ENCODE data around the gene IFNL2.

IFNL2 gene

DNA sequence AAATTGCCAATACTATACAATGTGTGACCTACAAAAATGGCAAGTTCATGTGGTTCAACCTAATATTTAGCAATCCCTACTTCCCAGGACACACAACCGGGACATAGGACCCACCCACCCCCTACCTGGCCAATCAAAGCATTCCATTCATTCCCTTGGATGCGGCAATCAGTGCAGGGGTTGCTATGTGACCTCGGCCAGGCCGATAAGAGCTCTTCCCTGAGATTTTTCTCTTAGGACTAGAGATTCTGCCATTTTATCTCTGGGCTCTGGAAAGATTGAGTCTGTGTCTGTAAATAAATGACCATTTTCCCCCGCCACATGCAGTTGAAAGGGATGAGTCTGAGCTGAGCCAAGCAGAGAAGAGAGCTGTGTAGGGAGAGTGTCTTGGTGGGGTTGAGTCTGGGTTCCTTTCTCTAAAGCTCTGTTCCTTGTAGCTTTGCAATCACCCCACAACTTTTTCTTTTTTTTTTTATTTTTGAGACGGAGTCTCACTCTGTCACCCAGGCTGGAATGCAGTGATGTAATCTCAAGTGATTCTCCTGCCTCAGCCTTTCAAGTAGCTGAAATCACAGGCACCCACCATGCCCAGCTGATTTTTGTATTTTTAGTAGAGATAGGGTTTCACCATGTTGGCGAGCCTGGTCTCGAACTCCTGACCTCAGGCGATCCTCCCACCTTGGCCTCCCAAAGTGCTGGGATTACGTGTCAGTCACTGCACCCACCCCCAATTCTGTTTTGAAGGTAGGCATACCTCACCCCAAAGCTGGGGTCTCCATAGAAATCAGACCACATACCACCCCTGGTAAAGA, 35.4 kb downstream of the IFNL2 start:
- ChIA-PET CTCF (interaction anchor here (0.9 to 1.3 kb wide), 2 partner anchors 11 to 13 kb away, joined by 3 read pairs; no protein-coding TSS in a partner anchor), POLR2A (no interaction called here)
- peak; percentile 1 for DNase-seq (ENCODE audit: extremely low spot score)
- TF ChIP-seq, protein P1, sequence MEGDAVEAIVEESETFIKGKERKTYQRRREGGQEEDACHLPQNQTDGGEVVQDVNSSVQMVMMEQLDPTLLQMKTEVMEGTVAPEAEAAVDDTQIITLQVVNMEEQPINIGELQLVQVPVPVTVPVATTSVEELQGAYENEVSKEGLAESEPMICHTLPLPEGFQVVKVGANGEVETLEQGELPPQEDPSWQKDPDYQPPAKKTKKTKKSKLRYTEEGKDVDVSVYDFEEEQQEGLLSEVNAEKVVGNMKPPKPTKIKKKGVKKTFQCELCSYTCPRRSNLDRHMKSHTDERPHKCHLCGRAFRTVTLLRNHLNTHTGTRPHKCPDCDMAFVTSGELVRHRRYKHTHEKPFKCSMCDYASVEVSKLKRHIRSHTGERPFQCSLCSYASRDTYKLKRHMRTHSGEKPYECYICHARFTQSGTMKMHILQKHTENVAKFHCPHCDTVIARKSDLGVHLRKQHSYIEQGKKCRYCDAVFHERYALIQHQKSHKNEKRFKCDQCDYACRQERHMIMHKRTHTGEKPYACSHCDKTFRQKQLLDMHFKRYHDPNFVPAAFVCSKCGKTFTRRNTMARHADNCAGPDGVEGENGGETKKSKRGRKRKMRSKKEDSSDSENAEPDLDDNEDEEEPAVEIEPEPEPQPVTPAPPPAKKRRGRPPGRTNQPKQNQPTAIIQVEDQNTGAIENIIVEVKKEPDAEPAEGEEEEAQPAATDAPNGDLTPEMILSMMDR (IDR thresholded peaks at IDR 0.05; ENCODE audit: control extremely low read depth, extremely low read depth, low read depth, missing control alignments) = no peak

DNA sequence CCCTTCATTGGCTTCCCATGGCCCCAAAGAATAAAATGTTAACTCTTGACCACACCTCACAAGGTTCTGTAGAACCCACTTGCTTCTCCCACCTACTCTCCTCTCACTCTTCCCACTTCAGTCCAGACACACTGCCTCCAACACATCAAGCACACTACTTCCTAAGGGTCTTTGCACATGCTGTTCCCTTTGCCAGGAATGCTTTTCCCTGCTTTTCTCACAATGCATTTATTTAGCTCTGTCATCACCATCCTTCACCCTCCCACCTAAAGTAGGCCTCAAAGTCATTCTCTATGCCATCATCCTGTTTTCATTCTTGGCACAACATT, 36.0 kb downstream of the IFNL2 start:
- CTCF ChIA-PET = interaction anchor here (1.3 kb wide), 1 partner anchor 11 kb away, joined by 3 read pairs; no protein-coding TSS in a partner anchor
- peak; percentile 3 for DNase-seq (ENCODE audit: extremely low spot score)
- TF ChIP-seq, protein P1 (IDR thresholded peaks at IDR 0.05; ENCODE audit: control extremely low read depth, extremely low read depth, low read depth, missing control alignments) = no peak
- POLR2A ChIA-PET = no interaction called here

DNA sequence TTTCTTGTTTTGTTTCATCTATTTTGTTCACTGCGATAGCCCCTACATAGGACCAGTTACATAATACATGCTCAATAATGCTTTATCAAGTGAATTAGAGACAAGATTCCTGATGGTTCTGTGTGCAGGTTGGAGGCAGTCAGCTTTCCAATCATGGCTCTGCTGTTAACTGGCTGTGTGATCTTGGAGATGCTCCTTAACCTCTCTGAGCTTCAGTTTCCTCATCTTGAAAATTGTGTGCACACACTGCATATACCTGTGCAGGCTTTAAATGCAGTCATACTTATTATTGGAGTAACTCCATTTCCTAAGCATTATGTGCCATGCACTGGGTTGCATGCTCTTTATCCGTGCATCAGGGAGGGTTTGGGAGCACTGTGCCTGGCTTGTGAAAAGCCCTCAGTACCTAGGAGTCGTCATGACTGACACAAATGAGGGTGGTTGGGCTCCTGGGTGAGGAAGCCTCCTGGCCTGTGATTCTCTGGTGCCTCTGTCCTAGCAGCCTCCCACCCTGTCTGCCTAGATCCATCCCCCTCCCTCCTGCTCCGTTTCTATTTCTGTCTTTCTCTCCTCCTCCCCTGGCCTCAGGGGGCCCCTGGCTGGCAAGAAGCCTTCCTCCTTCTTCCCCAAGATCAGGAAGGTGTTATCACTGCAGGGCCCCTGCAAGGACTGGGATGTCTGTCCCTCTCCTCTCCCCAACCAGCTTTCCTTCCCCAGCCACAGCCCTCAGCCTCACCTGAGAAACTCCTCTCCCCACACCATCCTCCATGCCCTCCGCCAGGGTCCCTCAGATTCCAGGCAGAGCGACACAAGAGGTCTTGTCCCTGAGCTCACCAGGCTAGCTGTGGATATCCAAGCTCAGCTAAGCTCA, 36.7 kb downstream of the IFNL2 start:
- ChIA-PET POLR2A (no interaction called here), CTCF (interaction anchor here (1.3 to 1.4 kb wide), 2 partner anchors 11 to 12 kb away, joined by 3 read pairs; no protein-coding TSS in a partner anchor)
- TF ChIP-seq, protein P1 (IDR thresholded peaks at IDR 0.05; ENCODE audit: control extremely low read depth, extremely low read depth, low read depth, missing control alignments) = no peak
- no peak for DNase-seq (ENCODE audit: extremely low spot score)

DNA sequence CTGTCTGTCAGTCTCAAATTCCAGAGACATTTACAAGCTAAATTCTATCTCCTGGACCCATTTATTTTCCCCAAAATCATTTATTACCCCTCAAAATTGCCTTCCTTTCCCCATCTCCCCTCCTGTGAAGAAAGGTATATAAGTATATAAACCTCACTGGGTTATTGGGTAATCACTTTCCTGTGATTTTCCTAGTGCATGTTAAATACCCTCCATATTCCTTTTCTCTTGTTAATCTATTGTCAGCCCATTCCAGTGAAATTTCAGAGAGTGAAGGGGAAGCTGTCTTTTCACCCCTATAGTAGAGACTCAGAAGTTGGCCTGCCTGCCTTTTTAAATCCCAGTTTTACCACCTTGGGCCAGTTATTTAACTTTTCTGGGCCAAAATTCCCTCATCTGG, 37.9 kb downstream of the IFNL2 start:
- TF ChIP-seq, protein P1 (IDR thresholded peaks at IDR 0.05; ENCODE audit: control extremely low read depth, extremely low read depth, low read depth, missing control alignments) = no peak
- no peak for DNase-seq (ENCODE audit: extremely low spot score)
- POLR2A ChIA-PET = no interaction called here
- CTCF ChIA-PET = interaction anchor here (1.4 kb wide), 1 partner anchor 10 kb away, joined by 3 read pairs; no protein-coding TSS in a partner anchor

DNA sequence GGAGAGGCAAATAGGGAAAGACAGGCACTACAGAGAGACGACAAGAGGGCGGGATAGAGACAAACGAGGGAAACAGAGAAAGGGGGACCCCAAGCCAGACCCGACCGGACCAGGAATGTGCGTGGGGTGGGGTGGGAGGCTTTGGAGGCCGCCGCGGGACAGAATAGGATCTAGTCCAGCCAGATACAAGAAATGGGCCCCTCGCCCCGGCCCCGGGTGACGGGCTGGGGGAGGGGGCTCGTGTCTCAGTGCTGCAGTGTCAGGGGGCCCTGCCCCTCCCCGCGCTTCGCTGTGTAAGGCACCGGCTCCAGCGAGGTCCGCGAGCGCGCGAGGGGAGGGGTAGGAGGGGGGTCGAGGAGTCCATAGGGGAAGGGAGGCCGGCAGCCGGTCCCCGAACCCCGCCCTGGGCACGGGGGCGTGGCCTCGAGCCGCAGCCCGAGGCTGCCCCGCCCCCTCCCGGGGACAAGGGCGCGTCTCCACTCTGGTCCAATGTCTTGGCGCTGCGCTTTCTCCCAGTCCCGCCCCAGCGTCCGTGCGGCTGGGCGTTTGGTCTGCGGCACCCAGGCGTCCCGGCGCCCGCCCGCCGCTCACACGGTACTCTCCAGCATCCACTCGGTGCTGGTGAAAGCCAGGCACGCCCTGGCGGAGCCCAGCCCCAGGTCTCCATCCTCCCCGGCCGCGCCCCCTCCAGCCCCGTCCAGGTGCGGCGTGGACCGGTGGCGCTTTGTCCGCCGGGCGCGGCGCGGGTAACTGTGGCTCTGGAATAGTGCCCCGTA, 39.0 kb downstream of the IFNL2 start:
- no peak for DNase-seq (ENCODE audit: extremely low spot score)
- ChIA-PET POLR2A (no interaction called here), CTCF (no interaction called here)
- TF ChIP-seq, protein P1 (IDR thresholded peaks at IDR 0.05; ENCODE audit: control extremely low read depth, extremely low read depth, low read depth, missing control alignments) = no peak

Measured in GM10248 (cell line).